MM.1S (cell line): ENCODE data around the gene WDR45.

Experiments
- DNase-seq: peaks from one replicate; pipeline ENCODE4 v3.0.0-alpha.2; 2015
- H2AFZ ChIP-seq: fragments of 300-600 bp; sonication (generic); 2 replicates; pipeline ENCODE4 v1.6.0; 2016; ENCODE audit warnings: antibody characterized with exemption, low read length
- H3F3A ChIP-seq: fragments of 300-600 bp; sonication (generic); 2 replicates; pipeline ENCODE4 v1.6.1; 2016; ENCODE audit warnings: mild to moderate bottlenecking, antibody characterized with exemption, low read length, moderate library complexity, mixed read lengths; ENCODE audit not compliant: insufficient read depth
- H3K27ac ChIP-seq: fragments of 300-600 bp; sonication (generic); 2 replicates; pipeline ENCODE4 v1.5.1; 2016; ENCODE audit warnings: mild to moderate bottlenecking, low read length
- H3K27me3 ChIP-seq: fragments of 300-600 bp; sonication (generic); replicated peaks from 2 replicates; pipeline ENCODE4 v1.6.0; 2016; ENCODE audit warnings: low read length; ENCODE audit not compliant: insufficient read depth
- H3K36me3 ChIP-seq: fragments of 300-600 bp; sonication (generic); replicated peaks from 2 replicates; pipeline ENCODE4 v1.6.1; 2016; ENCODE audit warnings: mild to moderate bottlenecking, low read length, mixed read lengths; ENCODE audit not compliant: insufficient read depth
- H3K4me1 ChIP-seq: fragments of 300-600 bp; sonication (generic); 2 replicates; pipeline ENCODE4 v1.6.1; 2016; ENCODE audit warnings: low read length, mixed read lengths
- H3K4me2 ChIP-seq: fragments of 300-600 bp; sonication (generic); 2 replicates; pipeline ENCODE4 v1.6.0; 2016; ENCODE audit warnings: low read depth, low read length
- H3K4me3 ChIP-seq: fragments of 300-600 bp; sonication (generic); 2 replicates; pipeline ENCODE4 v1.5.1; 2016; ENCODE audit warnings: low read length, mixed read lengths
- H3K79me2 ChIP-seq: fragments of 300-600 bp; sonication (generic); 2 replicates; pipeline ENCODE4 v1.6.1; 2016; ENCODE audit warnings: mixed run types, low read length, mixed read lengths
- H3K9ac ChIP-seq: fragments of 300-600 bp; sonication (generic); 2 replicates; pipeline ENCODE4 v1.6.1; 2016; ENCODE audit warnings: low read length, mixed read lengths
- H3K9me2 ChIP-seq: fragments of 300-600 bp; sonication (generic); replicated peaks from 2 replicates; pipeline ENCODE4 v1.6.1; 2016; ENCODE audit warnings: mild to moderate bottlenecking, low read length, mixed read lengths; ENCODE audit not compliant: insufficient read depth
- H3K9me3 ChIP-seq: fragments of 300-600 bp; sonication (generic); replicated peaks from 2 replicates; pipeline ENCODE4 v1.6.1; 2016; ENCODE audit warnings: mild to moderate bottlenecking, low read length, mixed read lengths; ENCODE audit not compliant: insufficient read depth
- H4K20me1 ChIP-seq: fragments of 300-600 bp; sonication (generic); 2 replicates; pipeline ENCODE4 v1.6.1; 2016; ENCODE audit warnings: mild to moderate bottlenecking, low read length, moderate library complexity, mixed read lengths; ENCODE audit not compliant: insufficient read depth
- EZH2 ChIP-seq: fragments of 300-600 bp; sonication (generic); optimal IDR thresholded peaks from 2 replicates; pipeline ENCODE3; 2017; ENCODE audit warnings: low read depth, mild to moderate bottlenecking, antibody characterized with exemption, low read length, mixed read lengths
- EZH2phosphoT487 ChIP-seq: fragments of 300-600 bp; sonication (generic); IDR thresholded peaks from 2 replicates; pipeline ENCODE4 v1.6.1; 2018; ENCODE audit warnings: antibody characterized with exemption, low read length
- TF ChIP-seq, protein P1 (sequence below): fragments of 300-600 bp; sonication (generic); IDR thresholded peaks from 2 replicates; pipeline ENCODE4 v1.5.1; 2016; ENCODE audit warnings: antibody characterized with exemption, low read length, mixed read lengths

Gene WDR45

DNA sequence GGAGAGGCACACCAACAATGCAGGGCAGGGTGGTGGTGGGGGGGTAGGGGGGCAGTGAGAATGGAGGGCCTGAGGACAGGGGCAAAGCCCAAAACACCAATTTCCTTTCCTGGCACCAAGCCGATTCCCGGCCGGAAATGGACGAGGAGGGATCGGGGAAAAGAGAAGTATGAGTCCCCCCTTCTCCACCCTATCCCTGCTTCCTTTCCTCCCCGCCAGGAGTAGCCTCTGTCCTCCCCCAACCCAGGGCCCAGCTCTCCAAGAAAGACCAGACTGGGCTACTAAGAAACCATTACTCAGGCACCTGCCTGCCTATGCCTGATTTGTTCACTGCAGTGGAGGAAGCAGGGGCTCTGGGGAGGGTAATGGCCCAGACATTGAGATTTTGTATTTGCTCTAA, 20.5 kb downstream of the WDR45 start:
- no peaks in the 10 kb centered on the region for H3K27me3 ChIP-seq
- peak overlapping the region; percentile 44; the same call in 1 of the 2 replicates for H3K27ac ChIP-seq
- no peak for TF ChIP-seq EZH2phosphoT487
- TF ChIP-seq, protein P1, sequence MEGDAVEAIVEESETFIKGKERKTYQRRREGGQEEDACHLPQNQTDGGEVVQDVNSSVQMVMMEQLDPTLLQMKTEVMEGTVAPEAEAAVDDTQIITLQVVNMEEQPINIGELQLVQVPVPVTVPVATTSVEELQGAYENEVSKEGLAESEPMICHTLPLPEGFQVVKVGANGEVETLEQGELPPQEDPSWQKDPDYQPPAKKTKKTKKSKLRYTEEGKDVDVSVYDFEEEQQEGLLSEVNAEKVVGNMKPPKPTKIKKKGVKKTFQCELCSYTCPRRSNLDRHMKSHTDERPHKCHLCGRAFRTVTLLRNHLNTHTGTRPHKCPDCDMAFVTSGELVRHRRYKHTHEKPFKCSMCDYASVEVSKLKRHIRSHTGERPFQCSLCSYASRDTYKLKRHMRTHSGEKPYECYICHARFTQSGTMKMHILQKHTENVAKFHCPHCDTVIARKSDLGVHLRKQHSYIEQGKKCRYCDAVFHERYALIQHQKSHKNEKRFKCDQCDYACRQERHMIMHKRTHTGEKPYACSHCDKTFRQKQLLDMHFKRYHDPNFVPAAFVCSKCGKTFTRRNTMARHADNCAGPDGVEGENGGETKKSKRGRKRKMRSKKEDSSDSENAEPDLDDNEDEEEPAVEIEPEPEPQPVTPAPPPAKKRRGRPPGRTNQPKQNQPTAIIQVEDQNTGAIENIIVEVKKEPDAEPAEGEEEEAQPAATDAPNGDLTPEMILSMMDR, result no peak
- TF ChIP-seq EZH2, result no peak
- peak overlapping the region; percentile 65 for H3K9ac ChIP-seq
- no peak for DNase-seq
- peaks cover 14% of the 10 kb centered on the region for H3K79me2 ChIP-seq
- no peaks in the 10 kb centered on the region for H3F3A ChIP-seq
- H3K36me3 ChIP-seq, result no peaks in the 10 kb centered on the region
- no peaks in the 10 kb centered on the region for H3K4me1 ChIP-seq
- no peaks in the 10 kb centered on the region for H3K9me2 ChIP-seq
- H4K20me1 ChIP-seq, result no peaks in the 10 kb centered on the region
- peak overlapping the region; percentile 74 for H3K4me3 ChIP-seq
- H3K9me3 ChIP-seq, result no peaks in the 10 kb centered on the region
- peak overlapping the region; percentile 73 for H3K4me2 ChIP-seq
- H2AFZ ChIP-seq, result peak overlapping the region; percentile 61; the same call in 1 of the 2 replicates

DNA sequence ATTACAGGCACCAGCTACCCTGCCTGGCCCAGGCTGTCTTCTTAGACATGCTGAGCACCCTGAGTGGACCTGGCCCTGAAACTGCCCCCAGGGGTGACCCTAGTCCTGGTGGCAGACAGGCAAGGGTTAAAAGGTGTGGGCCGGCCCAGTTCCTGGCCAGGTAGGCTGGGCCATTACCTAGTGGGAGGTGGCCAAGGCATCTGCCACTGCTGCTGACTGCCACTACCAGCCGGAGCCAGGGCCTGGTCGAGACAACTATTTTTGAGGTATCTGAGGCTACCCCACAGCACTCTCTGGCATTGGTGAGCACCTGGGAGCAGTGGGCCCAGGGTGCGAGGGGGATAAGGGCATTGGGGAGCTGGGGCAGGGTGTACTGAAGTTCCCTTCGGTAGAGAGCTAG, 20.9 kb downstream of the WDR45 start, which contains the start of gene CCDC120:
Gene CCDC120 (plus strand): TSS at position 206 of the 400 bp plus-strand sequence. CDS start 3,043 bp downstream, outside the sequence.
- H3F3A ChIP-seq, result no peaks in the 10 kb centered on the region
- H4K20me1 ChIP-seq, result no peaks in the 10 kb centered on the region
- no peaks in the 10 kb centered on the region for H3K9me3 ChIP-seq
- peaks cover 14% of the 10 kb centered on the region for H3K79me2 ChIP-seq
- no peak for TF ChIP-seq EZH2phosphoT487
- TF ChIP-seq, protein P1, result no peak
- no peak for TF ChIP-seq EZH2
- no peaks in the 10 kb centered on the region for H3K36me3 ChIP-seq
- no peaks in the 10 kb centered on the region for H3K27me3 ChIP-seq
- peak within 1 kb of the TSS; percentile 74 for H3K4me3 ChIP-seq
- no peaks in the 10 kb centered on the region for H3K4me1 ChIP-seq
- peak within 1 kb of the TSS; percentile 65 for H3K9ac ChIP-seq
- H2AFZ ChIP-seq, result peak within 1 kb of the TSS; percentile 61
- H3K4me2 ChIP-seq, result peak within 1 kb of the TSS; percentile 73
- peak within 1 kb of the TSS; percentile 44; the same call in 1 of the 2 replicates for H3K27ac ChIP-seq
- DNase-seq, result peak; percentile 59
- H3K9me2 ChIP-seq, result no peaks in the 10 kb centered on the region

DNA sequence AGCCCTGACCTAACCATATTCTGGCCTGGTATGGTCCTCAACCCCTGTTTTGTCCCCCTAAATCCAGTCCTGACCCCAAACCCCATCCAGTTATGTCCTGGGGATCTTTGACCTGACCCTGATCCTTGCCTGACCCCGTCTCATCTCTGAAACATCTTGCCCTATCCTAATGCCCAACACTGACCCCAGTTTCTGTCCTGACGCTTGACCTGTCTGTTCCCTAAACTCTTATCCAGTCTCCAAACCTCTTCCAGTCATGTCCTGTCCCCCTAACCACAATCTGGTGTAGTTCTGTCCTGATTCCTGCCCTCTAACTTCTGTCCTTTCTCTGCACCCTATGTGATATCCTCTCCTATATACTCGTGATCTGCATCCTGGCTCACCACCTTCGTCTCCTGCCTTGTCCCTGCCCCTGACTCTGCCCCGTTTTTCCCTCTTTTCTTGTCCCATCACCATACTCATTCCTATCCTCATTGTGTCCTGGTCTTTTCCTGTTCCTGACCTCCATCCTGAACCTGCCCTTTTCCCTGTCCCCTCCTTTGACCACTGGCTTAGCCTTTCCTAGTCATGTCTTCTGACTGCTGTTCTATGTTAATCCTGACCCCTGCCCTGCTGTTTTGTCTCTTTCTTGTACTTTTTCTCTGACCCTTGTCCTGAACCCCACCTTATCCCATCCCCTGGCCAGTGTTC, 25.5 kb downstream of the WDR45 start:
- Histone ChIP-seq H3K79me2 (peaks cover 6% of the 10 kb centered on the region), H3K4me1 (no peaks in the 10 kb centered on the region), H3K27ac (no peak overlapping the region), H3K9ac (no peak overlapping the region), H3F3A (no peaks in the 10 kb centered on the region), H3K9me3 (no peaks in the 10 kb centered on the region), H3K9me2 (no peaks in the 10 kb centered on the region), H3K4me2 (peak overlapping the region; percentile 74; the same call in 1 of the 2 replicates), H4K20me1 (no peaks in the 10 kb centered on the region), H3K4me3 (peak overlapping the region; percentile 57), H2AFZ (no peak overlapping the region; the same call in 1 of the 2 replicates), H3K36me3 (no peaks in the 10 kb centered on the region), H3K27me3 (no peaks in the 10 kb centered on the region)
- TF ChIP-seq, protein P1, result no peak
- no peak for TF ChIP-seq EZH2phosphoT487
- no peak for TF ChIP-seq EZH2
- DNase-seq, result no peak
